Caki2 (cell line): ENCODE measurements around the gene FAM107B. TPM values are rescaled to one million over a fixed set of nuclear protein-coding genes. Genes with fewer than 3 reads are reported as not detected.
"Not testable (repeated sequence)": the region's sequence is repeated elsewhere in the genome, so short reads cannot be mapped to it uniquely, and the experiment has no call there.

ENCODE experiments used
- DNase-seq: peaks from one replicate; pipeline ENCODE4 v3.0.0-alpha.2; 2015; ENCODE audit warnings: low read depth
- in situ Hi-C: cut with HindIII; loops from 2 replicates; pipeline ENCODE4 v1.10.0; 2016; ENCODE audit warnings: low sequenced_read_pairs, low pct_unique_long_range_greater_than_20kb, mixed read lengths
- total RNA-seq: library from RNA; depleted of rRNA; stranded (reverse); fragments of >200 nt; shearing (Covaris generic); gene quantifications from 2 replicates; pipeline ENCODE4 v1.2.3, GENCODE V29; 2014; ENCODE audit warnings: low replicate concordance

The FAM107B gene
- total RNA-seq, 1 experiment from 2014 or later, result 125 TPM

DNA sequence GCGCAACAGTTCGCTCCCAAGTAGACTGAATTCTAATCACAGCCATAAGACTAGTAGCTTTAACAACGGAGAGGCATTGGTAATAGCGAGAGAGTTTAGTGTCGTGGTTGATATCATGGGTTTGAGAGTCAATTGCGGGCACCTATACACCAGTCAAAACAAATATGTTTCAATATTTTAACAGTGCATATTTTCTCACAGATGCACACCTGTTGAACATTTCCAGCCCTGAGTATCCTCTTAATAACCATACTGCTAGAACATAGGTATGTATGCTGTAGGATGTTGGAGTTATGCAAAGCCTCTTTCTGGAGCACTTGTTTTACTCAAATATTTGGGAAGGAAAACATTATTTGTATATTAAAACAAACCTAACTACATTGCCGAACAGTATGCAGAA, 92.9 kb downstream of the FAM107B start:
- in situ Hi-C loops, result no loop called here
- DNase-seq, result no peak

- DNase-seq, result no peak
- in situ Hi-C loops, result no loop called here
Measured at GRCh38 chr10:14681305-14681704, 93.4 kb downstream of the FAM107B start.

DNA sequence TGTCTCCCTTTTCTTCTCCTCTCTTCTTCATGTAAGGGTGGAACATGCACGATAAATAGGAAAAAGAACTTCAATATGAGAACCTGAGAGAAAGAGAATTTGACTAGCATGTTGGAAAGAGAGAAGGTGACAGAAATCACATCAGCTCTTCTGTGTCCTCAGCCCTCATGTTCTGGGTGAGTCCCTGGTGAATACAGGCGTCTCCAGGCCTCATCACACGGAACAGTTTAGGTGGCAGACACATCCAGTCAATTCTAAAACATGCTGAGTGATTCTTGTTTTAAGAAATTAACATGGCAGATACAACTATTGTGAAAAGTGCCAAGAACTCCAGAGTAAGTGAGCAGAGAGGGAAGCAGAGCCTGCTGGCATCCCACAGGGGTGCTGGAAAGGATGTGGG, 96.1 kb downstream of the FAM107B start:
- in situ Hi-C loops, result no loop called here
- DNase-seq, result no peak

- in situ Hi-C loops, result no loop called here
- no peak for DNase-seq
Measured at GRCh38 chr10:14676732-14677131, 98.0 kb downstream of the FAM107B start.

DNA sequence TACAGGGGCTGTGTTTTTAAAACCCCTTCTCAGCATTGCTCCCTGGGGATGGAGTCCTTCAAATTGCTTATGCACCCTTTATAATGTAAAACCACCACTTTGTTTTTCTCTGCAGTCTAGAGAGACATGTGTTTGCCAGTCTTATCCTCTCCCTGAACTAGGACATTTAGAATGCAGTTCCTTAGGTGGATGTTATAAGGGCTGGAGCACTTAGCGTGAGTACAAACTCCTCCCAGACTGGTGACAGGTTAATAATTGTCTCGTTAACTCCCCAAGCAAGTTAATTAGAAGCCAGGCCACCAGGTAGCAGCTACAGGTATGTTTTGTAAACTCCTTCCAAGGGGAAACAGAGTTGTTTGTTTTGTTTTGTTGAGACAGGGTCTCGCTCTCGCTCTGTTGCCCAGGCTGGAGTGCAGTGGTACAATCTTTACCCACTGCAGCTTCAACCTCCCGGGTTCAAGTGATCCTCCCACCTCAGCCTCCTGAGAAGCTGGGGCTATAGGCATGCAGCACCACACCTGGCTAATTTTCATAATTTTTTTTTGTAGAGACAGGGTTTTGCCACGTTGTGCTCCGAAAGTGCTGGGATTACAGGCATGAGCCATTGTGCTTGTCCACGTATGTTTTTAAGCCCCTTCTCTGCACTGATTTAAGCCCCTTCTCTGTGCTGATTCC, 100.2 kb downstream of the FAM107B start:
- DNase-seq, result peak; percentile 11
- in situ Hi-C loops, result no loop called here

DNA sequence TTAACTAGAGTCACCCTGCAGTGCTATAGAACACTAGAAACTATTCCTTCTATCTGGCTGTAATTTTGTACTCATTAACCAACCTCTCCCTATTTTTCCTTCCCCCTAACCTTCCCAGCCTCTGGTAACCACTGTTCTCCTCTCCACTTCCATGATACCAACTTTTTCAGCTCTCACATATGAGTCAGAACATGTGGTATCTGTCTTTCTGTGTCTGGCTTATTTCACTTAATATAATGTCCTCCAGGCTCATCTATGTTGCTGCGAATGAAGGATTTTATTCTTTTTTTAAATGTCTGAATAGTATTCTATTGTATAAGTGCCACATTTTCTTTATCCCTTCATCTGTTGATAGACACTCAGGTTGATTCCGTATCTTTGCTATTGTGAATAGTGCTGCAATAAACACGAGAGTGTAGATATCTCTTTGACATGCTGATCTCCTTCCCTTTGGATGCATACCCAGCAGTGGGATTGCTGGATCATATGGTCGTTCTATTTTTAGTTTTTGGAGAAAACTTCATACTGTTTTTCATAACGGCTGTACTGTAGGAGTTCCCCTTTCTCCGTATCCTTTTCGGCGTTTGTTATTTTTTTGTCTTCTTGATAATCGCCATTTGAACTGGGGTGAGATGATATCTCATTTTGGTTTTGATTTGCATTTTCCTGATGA, 101.4 kb downstream of the FAM107B start:
- in situ Hi-C loops, result no loop called here
- no peak for DNase-seq

GRCh38 chr10:14671386-14671831, 103.3 kb downstream of the FAM107B start:
- in situ Hi-C loops, result no loop called here
- no peak for DNase-seq

DNA sequence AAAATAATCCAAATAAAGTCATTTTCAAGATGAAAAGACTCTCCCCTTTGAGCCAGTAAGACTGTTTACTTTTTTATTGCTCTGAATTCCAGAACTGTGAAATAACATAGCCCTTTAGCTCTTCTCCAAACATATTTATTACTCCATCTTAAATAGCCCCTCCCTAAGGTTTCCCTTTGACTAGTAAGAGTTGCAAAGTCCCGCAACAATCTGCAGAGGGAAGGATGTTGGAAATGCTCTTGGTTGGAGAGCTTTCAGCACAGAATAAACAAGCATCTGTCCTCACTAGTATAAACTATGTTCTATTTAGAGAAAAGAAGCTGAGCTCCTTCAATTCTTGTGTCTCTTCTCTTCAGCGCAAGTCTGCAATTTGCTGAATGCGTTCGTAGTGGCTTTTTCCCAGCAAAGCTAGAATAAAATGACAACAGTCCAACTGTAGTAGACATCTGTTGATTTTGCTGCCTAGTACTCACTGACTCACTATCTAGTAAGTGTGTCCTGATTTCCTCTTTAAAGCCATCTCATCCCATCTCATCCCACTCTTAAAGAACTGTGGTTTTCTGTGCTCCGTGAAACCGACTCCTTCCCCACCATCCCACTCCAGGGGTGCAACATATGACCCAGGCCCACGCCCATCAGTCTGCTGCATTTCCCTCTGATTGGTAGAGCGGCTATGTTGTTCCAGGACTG, 104.0 kb downstream of the FAM107B start:
- in situ Hi-C loops, result no loop called here

DNA sequence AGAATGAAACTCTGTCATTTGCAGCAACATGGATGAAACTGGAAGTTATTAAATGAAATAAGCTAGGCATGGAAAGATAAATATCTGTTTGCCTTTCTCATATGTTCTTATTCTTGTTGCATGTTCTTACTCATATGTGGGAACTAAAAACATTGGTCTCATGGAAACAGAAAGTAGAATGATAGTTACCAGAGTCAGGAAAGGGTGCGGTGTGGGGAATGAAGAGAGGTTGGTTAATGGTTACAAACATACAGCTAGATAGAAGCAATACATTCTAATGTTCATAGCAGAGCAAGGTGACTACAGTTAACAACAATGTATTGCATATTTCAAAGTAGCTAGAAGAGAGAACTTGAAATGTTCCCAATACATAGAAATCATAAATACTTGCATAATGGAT, 105.1 kb downstream of the FAM107B start:
- in situ Hi-C loops, result no loop called here
- no peak for DNase-seq

More for the DNA sequence above, 104.0 kb downstream of the FAM107B start:
- DNase-seq, result no peak

- in situ Hi-C loops, result no loop called here
Measured at GRCh38 chr10:14667781-14668180, 106.9 kb downstream of the FAM107B start.

GRCh38 chr10:14667280-14667679, 107.4 kb downstream of the FAM107B start:
- in situ Hi-C loops, result no loop called here

More at GRCh38 chr10:14667781-14668180, 106.9 kb downstream of the FAM107B start:
- DNase-seq, result no peak

DNA sequence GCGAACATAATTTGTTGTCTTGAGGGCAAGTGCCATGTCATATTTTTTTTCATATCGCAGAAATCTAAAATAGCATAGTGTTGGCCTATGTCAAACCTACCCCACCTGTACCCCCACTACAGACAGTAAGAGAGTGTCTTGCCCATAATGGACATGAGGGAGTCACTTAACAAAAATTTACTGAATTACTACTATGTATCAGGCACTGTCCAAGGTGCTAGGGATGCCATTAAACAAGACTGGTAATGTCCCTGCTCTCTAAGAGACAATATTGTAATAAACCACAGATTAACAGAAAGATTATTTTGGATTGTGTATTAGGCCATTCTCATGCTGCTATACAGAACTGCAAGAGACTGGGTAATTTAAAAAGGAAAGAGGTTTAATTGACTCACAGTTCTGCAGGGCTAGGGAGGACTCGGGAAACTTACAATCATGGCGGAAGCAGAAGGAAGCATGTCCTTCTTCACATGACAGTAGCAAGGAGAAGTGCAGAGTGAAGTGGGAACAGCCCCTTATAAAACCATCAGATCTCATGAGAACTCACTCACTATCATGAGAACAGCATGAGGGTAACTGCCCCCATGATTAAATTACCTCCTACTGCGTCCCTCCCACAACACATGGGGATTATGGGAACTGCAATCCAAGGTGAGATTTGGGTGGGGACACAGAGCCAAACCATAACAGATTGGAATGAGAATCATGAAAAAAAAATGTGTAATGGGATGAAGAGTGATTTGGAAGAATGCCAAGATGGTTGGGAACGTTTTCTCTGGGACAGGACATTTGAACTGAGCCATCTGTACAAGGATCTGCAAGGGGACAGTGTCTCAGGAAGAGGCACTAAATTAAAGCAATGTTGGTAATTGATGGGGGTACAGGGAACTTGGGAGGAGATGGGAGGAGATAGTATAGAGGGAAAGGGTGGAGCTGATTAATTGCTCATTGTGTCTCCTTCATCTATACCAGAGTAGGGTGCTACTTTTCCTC, 108.5 kb downstream of the FAM107B start:
- in situ Hi-C loops, result no loop called here
- no peak for DNase-seq

More at GRCh38 chr10:14667280-14667679, 107.4 kb downstream of the FAM107B start:
- DNase-seq, result no peak

- in situ Hi-C loops, result no loop called here
- DNase-seq, result no peak
Measured at GRCh38 chr10:14665304-14665703, 109.4 kb downstream of the FAM107B start.

DNA sequence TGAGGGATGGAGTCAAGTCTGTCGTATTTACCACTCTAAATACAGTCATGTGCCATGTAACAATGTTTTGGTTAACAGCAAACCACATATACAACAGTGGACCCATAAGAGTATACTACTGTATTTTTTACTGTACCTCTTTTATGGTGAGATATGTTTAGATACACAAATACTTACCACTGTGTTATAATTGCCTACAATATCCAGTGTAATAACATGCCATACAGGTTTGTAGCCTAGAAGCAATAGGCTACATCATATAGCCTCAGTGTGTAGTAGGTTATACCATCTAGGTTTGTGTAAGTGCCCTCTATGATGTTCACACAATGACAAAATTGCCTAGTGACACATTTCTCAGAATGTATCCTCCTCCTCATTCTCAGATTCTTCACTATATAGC, 110.4 kb downstream of the FAM107B start:
- DNase-seq, result no peak

GRCh38 chr10:14661818-14662217, 112.9 kb downstream of the FAM107B start:
- in situ Hi-C loops, result no loop called here
- no peak for DNase-seq

More for the DNA sequence above, 110.4 kb downstream of the FAM107B start:
- in situ Hi-C loops, result no loop called here

- no peak for DNase-seq
- in situ Hi-C loops, result no loop called here
Measured at GRCh38 chr10:14660831-14661230, 113.9 kb downstream of the FAM107B start.

- no peak for DNase-seq
- in situ Hi-C loops, result no loop called here
Measured at GRCh38 chr10:14659626-14660196, 115.0 kb downstream of the FAM107B start.

DNA sequence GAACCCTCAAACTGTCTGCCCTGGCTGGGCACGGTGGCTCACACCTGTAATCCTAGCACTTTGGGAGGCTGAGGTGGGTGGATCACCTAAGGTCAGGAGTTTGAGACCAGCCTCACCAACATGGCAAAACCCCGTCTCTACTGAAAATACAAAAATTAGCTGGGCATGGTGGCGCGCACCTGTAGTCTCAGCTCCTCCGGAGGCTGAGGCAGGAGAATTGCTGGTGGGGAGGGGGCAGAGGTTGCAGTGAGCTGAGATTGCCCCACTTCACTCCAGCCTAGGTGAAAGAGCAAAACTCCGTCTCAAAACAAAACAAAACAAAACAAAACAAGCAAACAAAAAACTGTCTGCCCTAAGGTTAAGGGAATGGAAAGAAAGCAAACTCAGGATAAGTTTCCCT, 115.6 kb downstream of the FAM107B start:
- DNase-seq, in situ Hi-C loops: not testable (repeated sequence)
